GM15510 (cell line): Measurements from ENCODE around the gene DAB2IP.

Experiments used
- POLR2A ChIP-seq: IDR thresholded peaks from 3 replicates; pipeline ENCODE4 v1.6.1; 2011; ENCODE audit warnings: borderline replicate concordance; ENCODE audit not compliant: insufficient read length; ENCODE audit errors: extremely low read depth

DAB2IP gene

DNA sequence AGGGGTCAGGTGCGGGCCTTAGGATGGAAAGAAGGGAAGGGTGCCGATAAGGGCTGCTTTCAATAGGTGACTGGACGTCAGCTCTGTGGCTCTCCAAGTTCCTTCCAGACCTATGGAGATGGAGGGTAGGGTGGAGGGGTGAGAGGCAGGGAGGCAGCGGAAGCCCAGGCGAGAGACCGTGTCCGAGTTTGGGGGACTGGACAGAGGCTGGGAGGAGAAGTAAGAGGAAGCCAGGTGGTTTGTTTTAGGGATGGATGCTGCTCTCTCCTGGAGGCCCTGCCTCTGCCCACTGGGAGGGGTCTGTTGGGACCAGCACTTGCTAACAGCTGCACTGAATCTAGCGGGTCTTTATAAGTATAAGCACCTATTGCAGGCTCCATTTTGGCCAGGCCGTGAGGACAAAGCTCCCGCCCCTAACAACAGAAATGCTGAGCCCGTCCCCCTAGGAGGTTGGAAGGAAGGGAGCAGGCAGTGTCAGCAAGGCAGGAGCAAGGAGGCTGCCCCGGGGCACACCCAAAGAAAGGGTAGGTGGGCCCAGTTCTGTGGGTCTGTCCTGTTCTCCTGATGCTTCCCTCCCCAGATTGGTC lies 167.5 kb downstream of the DAB2IP start:
- TF ChIP-seq POLR2A = no peak

DNA sequence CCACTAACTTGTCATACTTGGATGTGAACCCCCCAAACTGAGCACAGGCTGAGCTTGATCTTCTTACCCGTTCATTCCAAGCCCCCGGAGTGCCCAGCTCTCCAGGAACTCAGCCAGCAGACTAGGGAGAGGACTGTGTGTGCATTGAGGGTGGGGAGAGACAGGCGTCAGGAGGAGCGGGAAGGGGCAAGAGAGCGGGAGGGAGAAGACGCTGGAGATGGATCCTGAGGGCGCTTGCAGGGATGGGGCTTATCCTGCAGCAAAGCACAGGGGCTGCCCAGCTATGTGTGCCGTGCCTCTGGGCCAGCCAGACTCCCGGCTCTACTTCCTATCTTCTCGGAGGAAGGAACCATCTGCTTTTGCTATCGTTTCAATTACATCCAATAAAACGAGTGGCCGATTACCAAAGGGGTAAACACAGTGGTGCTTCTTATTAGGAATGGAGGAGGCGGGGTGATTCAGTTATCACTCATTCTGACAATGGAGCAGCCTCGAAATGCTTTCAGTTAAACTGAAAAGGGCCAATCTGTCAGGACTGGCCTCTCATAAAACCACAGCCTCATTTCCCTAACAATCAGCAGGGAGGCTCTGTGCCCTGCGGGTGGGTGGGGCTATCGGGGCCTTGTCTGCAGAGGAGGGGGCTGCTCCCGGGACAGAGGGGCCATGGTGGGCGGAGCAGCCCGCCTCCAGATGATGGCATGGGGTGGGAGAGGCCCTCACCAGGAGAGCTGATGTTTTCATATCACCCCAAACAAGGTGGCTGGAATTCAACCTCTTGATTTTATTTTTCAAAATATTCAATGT lies 168.2 kb downstream of the DAB2IP start:
- no peak for TF ChIP-seq POLR2A

DNA sequence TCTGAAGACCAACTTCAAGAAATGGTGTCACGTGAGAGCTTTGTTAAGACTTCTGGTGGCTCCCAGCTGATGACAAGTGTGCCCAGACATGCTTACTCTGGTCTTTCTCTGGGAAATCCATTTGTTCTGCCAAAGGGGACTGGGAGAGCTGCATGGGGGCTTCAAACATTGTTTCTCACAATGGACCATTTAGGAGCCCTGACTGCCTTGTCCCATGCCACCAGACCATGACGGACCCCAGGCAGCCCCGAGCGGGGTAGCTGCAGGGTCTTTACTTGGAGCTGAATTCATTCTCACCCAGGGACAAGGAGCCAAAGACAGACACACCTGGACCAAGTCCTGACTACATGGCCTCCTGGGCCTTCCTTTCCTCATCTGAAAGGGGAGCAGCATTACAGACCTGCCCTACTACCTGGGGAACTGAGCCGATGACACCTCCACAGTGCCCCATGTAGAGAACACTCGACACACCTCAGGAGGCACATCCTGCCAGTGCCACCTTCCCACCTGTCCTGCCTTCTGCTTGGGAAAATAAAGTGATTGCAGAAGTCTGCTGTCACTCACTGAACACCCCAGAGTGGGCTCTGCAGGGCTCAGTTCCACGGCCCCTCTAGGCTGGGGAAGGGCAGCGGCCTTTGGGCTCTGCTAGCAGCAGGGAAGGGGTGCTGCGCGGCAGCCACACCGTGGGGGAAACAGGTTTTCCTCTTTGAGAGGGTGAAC lies 169.0 kb downstream of the DAB2IP start:
- TF ChIP-seq POLR2A = no peak

DNA sequence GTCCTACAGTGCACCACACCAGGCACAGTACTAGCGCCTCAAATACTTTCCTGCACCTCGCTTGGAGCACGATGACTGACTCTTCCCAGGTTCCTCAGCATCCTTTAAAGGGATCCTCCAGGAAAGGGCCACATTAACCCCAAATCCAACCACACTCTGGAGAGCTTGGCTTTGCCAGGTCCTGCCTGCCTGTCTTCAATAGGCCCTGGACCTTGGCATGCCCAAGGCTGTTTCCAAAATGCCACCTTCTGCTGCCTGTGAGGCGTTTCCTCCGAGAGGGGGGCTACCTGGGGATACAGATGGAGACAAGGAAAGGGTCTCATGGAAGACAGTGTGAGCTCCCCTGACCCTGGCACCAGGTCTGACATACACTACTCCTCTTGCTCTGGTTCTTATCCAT lies 169.9 kb downstream of the DAB2IP start:
- TF ChIP-seq POLR2A = no peak

DNA sequence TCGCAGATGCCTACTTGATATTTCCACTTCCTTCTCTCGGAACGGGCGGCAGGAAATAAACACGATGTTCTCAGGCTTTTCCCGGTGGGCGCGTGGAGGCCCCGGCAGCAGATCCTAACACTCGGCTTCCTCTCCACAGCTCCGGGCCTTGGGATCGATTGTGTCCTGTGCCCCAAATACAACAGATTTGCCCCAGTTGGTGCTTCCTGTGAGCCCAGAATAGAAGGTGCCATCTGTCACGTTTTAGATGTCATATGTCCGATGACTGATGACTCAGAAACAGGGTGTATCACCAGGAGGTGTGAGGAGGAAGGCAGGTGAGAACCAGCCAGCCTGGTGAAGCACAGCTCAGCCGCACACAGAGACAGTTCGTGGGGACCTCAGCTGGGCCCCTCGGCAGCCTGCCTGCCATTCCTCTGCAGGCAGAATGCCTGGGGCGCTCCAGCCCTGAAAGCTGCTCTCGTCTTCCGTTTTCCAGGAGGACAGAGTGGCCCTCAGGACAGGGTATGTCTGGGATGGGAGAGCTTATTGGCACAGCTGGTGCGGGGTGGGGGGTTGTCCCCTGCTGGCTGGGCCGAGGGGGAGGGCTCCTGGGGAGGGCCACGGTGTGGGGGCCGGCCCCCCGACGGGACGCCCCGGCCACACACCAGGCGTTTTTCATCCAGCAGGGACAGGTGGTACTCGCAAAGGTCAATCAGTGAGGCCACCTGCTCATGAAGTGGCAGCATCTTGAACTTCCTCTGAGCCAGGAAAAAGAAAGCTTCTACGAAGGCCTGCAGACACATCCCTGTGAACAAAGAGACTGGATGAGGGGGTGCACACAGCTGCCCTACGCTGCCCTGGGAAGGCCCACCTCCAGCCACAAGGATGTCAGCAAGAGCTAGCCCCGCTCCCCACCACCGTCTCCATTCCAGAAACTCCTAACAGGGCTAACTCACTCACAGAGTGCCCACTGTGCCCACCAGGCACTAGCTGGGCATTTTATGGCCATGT lies 171.0 kb downstream of the DAB2IP start:
- TF ChIP-seq POLR2A = no peak

DNA sequence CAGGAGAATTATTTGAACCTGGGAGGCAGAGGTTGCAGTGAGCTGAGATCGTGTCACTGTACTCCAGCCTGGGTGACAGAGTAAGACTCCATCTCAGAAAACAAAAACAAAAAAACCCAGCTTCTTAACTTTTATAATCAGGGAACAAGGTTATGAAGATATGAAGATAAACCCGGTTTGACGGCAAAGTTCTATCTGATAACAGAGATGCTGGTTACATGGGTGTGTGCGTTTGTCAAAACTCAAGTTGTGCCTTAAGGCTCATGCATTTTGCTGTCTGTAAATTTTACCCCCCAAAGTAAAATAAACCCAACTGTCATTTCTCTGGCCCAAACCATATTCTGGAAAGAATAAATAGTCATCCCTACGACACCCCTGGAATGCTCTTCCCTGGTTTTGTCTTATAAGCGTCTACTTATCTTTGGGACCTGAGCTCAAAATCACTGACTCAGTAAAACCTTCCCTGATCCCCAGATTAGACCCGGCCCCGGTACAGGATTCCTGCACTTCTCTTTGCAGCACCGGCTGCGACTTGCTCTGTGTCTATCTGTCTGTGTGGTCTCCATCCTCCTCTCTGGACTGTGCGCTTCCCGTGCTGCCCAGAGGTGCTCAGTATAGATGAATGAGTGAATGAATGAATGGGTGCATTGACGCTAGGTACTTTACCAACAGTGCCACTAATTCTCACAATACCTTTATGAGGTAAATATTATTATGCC lies 172.2 kb downstream of the DAB2IP start:
- TF ChIP-seq POLR2A = no peak

DNA sequence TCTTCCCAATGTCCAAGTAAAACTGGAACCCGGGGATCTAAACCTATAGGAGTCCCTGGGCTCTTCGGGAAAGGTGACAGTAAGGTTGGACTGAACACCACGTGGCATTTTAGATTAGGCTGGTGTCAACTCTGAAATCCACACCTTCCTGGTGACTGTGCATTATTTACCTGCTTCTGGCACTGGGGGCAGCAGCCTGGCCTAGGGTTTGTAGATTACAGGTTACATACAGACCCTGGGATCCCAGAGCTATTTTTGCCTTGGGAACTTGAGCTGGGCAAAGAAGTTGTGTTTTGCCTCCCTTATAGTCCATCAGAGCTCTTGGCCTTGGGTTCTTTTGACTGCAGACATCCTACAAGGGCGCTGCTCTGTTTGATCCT lies 173.2 kb downstream of the DAB2IP start:
- TF ChIP-seq POLR2A = no peak

DNA sequence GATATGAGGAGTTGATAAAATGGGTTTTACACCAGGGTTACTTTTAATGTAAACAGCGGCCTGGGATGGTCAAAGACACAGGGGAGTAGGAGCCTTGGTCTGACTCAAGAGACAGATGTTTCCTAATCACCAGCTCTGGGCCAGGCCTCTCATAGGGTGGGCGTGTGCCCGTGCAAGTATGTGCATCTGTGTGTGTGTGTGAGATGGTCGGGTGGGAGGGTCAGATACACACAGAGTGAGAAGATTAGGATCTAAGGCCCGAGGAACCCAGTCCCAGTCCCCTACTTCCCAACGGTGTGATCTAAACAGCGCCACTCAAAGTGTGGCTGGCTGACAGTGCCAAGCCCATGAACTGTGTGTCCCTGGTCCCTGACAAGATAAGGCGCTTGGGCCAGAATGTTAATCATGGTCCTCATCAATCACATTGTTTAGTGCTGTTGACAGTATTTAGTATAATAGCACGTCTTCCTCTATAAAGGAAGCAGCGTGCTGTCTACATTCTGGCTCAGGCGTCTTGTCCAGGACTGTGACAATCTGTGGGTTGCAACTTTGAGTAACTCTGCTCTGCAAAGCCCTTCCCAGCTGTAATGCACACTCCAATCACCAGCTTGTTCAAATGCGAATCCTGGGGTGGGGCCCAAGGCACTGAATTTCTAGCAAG lies 173.7 kb downstream of the DAB2IP start:
- no peak for TF ChIP-seq POLR2A

DNA sequence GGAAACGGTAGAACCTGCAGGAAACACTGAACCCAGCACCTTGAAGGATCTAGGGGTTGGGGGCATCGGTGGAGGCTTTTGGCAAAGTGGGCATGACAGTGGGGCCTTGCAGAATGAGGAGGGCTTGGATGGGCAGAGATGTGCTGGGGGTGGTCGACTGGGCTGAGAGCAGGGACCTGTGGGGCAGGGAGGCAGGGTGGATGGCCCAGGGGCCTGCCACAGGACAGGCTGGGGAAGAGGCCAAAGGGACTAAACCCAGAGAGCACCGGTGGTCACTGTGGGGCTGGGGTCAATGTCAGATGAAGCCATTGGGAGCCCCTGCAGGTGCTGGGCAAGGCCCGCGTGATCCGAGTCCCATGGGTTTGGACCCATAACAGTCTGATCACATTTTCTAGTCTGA lies 175.3 kb downstream of the DAB2IP start:
- TF ChIP-seq POLR2A = no peak

DNA sequence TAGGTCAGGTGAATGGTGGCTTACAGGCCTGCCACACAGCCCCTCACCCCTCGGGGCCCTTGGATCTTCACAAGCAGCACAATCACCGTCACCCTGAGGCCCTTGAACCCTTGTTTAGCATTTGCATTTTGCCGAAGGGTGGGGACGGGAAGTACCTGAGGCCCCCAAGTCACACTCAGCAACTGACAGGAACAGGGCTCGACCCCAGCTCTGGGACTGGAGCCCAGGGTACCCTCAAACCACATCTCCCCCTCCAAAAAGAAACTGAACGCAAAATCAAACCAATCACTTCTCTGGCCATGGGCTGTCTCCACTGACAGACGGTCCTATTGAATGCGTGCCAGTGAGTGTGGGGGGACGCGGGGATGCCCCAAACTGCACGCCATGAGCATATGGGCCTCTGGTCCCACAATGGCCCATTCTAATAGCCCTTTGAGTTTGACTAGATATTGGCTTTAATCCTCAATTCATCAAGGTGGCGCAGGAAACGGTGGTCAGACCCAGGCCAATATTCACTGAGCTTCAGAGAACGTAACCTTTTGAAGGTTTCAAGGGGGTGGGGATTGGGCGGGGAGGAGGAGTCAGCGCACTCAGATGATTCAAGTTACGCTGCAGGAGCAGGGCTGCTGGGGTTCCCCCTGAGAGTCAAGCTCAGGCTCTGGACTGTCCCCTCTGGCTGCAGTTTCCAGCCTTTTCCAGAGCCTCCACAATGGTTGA lies 176.0 kb downstream of the DAB2IP start:
- no peak for TF ChIP-seq POLR2A

DNA sequence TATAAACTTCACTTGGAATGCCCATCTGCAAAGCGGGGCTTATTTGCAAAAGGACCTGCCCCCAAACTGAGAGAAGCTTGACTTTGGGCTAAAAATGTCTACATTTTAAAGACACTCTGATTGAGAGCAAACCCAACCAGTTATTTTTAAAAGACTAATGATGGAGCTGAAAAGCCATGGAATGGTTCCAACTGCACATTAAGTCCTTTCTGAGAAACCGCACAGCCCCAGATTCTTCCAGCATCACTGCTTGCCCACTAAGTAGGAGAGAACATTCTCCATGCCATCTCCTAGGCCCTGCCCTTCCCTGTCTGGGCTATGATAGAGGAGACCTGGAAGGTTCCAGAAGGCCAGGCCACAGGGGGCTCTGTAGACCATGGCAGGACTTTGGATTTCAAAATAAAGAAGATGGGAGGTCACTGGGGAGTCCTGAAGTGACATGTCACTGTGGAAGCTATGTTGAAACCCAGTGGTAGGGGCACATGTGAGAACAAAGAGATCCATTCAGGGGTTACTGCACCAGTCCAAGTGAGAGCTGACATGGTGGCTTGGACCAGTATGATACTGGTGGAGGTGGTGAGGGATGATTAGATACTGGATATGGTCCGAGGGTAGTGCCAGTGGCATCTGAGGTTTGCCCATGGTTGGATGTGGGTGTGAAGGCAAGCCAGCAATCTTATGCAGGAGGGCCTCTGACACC lies 179.2 kb downstream of the DAB2IP start:
- no peak for TF ChIP-seq POLR2A

DNA sequence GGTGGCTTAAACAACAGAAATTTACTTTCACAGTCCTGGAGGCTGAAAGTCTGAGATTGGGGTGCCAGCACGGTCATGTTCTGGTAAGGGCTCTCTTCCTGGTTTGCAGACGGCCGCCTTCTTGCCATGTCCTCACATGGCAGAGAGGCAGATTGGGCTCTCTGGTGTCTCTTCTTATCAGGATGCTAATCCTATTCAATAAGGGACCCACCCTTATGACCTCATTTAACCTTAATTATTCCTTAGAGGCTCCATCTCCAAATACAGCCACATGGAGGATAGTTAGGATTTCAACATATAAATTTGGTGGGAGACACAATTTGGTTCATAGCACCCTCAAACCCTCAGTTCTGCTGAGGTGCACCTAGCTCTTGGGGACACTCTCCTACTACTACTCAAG lies 180.4 kb downstream of the DAB2IP start:
- TF ChIP-seq POLR2A = no peak
